HepG2 (cell line): ENCODE data around the gene REEP2. TPM values are rescaled to one million over a fixed set of nuclear protein-coding genes. Genes with fewer than 3 reads are reported as not detected.
A peak's percentile ranks its signal among the peaks of the same experiment; 100 is the strongest.

Experiments used
- FOXC1 ChIP-seq: sonication (generic); formaldehyde crosslinking; IDR thresholded peaks from 2 replicates; pipeline ENCODE4 v1.8.0; 2022; ENCODE audit warnings: mild to moderate bottlenecking, missing genetic modification reagents, borderline replicate concordance
- HNF4G ChIP-seq, 2 experiments: sonication (generic) in 1 of 2; formaldehyde crosslinking in 1 of 2; IDR thresholded peaks; 2 replicates each; pipeline versions ENCODE4 v1.4.0 to v1.6.1; 2011 to 2020; ENCODE audit warnings: borderline replicate concordance in 2 of 2, low read depth in 2 of 2, mild to moderate bottlenecking in 2 of 2, low read length in 1 of 2, missing genetic modification reagents in 1 of 2, moderate library complexity in 1 of 2
- KAT2B ChIP-seq: fragments of 150-350 bp; IDR thresholded peaks from 2 replicates; pipeline ENCODE4 v1.6.1; 2014; ENCODE audit warnings: low read depth, low read length, borderline replicate concordance
- KMT2A ChIP-seq: sonication (generic); formaldehyde crosslinking; IDR thresholded peaks from 2 replicates; pipeline ENCODE4 v1.4.0; 2020; ENCODE audit warnings: missing genetic modification reagents
- LCORL ChIP-seq, 2 experiments: fragments of 450-650 bp in 1 of 2; sonication (generic) in 1 of 2; formaldehyde crosslinking in 1 of 2; IDR thresholded peaks; 2 replicates each; pipeline versions ENCODE4 v1.5.0 to v1.6.1; 2017 to 2020; ENCODE audit warnings: antibody characterized with exemption in 1 of 2, missing genetic modification reagents in 1 of 2
- MAZ ChIP-seq, 2 experiments: sonication (generic) in 1 of 2; formaldehyde crosslinking in 1 of 2; IDR thresholded peaks; 2 replicates each; pipeline versions ENCODE4 v1.5.0 to v1.6.1; 2012 to 2020; ENCODE audit warnings: low read depth in 2 of 2, mild to moderate bottlenecking in 2 of 2, borderline replicate concordance in 1 of 2, improper control_type of control experiment in 1 of 2, low read length in 1 of 2, missing genetic modification reagents in 1 of 2, moderate library complexity in 1 of 2
- NFKB2 ChIP-seq: sonication (generic); formaldehyde crosslinking; IDR thresholded peaks from 2 replicates; pipeline ENCODE4 v1.4.0; 2020; ENCODE audit warnings: missing genetic modification reagents, borderline replicate concordance
- SALL1 ChIP-seq: sonication (generic); formaldehyde crosslinking; IDR thresholded peaks from 2 replicates; pipeline ENCODE4 v1.8.0; 2022; ENCODE audit warnings: mild to moderate bottlenecking, missing genetic modification reagents
- SOX5 ChIP-seq: IDR thresholded peaks from 2 replicates; pipeline ENCODE4 v1.6.1; 2016; ENCODE audit warnings: borderline replicate concordance
- UBTF ChIP-seq: sonication (generic); formaldehyde crosslinking; IDR thresholded peaks from 2 replicates; pipeline ENCODE4 v1.4.0; 2020; ENCODE audit warnings: mild to moderate bottlenecking, missing genetic modification reagents
- ZBTB20 ChIP-seq: sonication (generic); formaldehyde crosslinking; IDR thresholded peaks from 2 replicates; pipeline ENCODE4 v1.8.1; 2023; ENCODE audit warnings: missing genetic modification reagents, low read depth, mild to moderate bottlenecking, borderline replicate concordance
- ZNF230 ChIP-seq: sonication (generic); formaldehyde crosslinking; IDR thresholded peaks from 2 replicates; pipeline ENCODE4 v1.4.0; 2020; ENCODE audit warnings: mild to moderate bottlenecking, missing genetic modification reagents
- ZNF292 ChIP-seq: sonication (generic); formaldehyde crosslinking; IDR thresholded peaks from 2 replicates; pipeline ENCODE4 v1.8.1; 2022; ENCODE audit warnings: mild to moderate bottlenecking, low read depth, missing genetic modification reagents, borderline replicate concordance
- ZNF30 ChIP-seq: sonication (generic); formaldehyde crosslinking; IDR thresholded peaks from 2 replicates; pipeline ENCODE4 v1.5.0; 2020; ENCODE audit warnings: mild to moderate bottlenecking, missing genetic modification reagents
- ZNF567 ChIP-seq: sonication (generic); formaldehyde crosslinking; IDR thresholded peaks from 2 replicates; pipeline ENCODE4 v1.8.1; 2023; ENCODE audit warnings: mild to moderate bottlenecking, missing genetic modification reagents, borderline replicate concordance
- ZNF570 ChIP-seq: sonication (generic); formaldehyde crosslinking; IDR thresholded peaks from 2 replicates; pipeline ENCODE4 v1.4.0; 2020; ENCODE audit warnings: mild to moderate bottlenecking, missing genetic modification reagents, borderline replicate concordance
- ZNF672 ChIP-seq: sonication (generic); formaldehyde crosslinking; IDR thresholded peaks from 2 replicates; pipeline ENCODE4 v1.8.1; 2022; ENCODE audit warnings: missing genetic modification reagents
- ZNF746 ChIP-seq: sonication (generic); formaldehyde crosslinking; IDR thresholded peaks from 2 replicates; pipeline ENCODE4 v1.8.0; 2022; ENCODE audit warnings: mild to moderate bottlenecking, missing genetic modification reagents
- ZNF788 ChIP-seq: sonication (generic); formaldehyde crosslinking; IDR thresholded peaks from 2 replicates; pipeline ENCODE4 v1.5.0; 2020; ENCODE audit warnings: mild to moderate bottlenecking, missing genetic modification reagents, borderline replicate concordance
- polyA plus RNA-seq, 8 experiments: library from polyadenylated mRNA; depleted of rRNA in 3 of 8; stranded (reverse) in 7 of 8; unstranded in 1 of 8; fragments of >200 nt; fragmentation: Illumina TruSeq in 4 of 8; extraction: Trizol in 4 of 8; gene quantifications; 2 replicates each; pipeline versions ENCODE4 v1.2.1 to v1.2.3, GENCODE V29; 2011 to 2016; ENCODE audit warnings: low read depth in 4 of 8, missing spikeins in 1 of 8, mixed read lengths in 1 of 8; ENCODE audit not compliant: insufficient read depth in 1 of 8
- total RNA-seq, 5 experiments: library from RNA; depleted of rRNA; stranded (reverse); fragments of >200 nt; fragmentation: Illumina TruSeq; extraction: Trizol; gene quantifications; 2 replicates each; pipeline ENCODE4 v1.2.3, GENCODE V29; 2016; ENCODE audit warnings: low read depth in 1 of 5
- TF ChIP-seq, protein P1 (sequence below): IDR thresholded peaks from 2 replicates; pipeline ENCODE4 v1.6.1; 2016; ENCODE audit warnings: missing compliant biosample characterization, missing genetic modification reagents, borderline replicate concordance
- TF ChIP-seq, protein P2 (sequence below): sonication (generic); formaldehyde crosslinking; conservative IDR thresholded peaks from 2 replicates; pipeline ENCODE4 v1.4.0; 2020; ENCODE audit warnings: missing genetic modification reagents

REEP2 gene
- total and polyA plus RNA-seq, 2 of the 13 experiments (the other 11 are each of a cell fraction or from before 2014, with no cell fraction given), result 5.3 to 7.8 TPM

DNA sequence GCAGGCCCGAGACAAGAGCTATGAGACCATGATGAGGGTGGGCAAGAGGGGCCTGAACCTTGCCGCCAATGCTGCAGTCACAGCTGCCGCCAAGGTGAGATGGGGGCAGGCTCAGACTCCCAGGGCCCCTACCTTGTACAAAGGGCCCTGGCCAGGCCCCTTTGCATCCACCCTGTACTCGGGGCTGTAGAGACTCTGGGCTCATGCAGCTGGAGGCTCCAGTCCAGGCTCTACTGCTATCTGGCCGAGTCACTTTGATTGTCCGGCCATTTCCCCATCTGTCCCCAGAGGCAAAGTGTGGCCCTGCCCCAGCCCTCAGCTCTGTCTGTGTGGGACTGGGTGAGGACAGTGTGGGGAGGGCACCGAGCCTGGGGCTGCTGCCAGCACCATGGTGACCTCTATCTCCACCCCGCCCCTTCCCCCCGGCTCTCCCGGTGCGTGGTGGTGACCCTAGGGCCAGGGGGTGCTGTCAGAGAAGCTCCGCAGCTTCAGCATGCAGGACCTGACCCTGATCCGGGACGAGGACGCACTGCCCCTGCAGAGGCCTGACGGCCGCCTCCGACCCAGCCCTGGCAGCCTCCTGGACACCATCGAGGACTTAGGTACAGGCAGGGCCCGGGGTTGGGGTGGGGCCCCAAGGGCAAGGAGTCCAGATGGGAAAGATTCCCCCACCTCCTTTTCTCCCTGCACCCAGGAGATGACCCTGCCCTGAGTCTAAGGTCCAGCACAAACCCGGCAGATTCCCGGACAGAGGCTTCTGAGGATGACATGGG lies 6.1 kb downstream of the REEP2 start (continued):
- TF ChIP-seq MAZ (IDR thresholded peaks at IDR 0.05; ENCODE audit: borderline replicate concordance, low read depth, low read length) (no peak), MAZ (CRISPR knock-in tag; IDR thresholded peaks at IDR 0.05; ENCODE audit: low read depth) (peak; percentile 13; the same call in 1 of the 2 replicates), SOX5 (no peak), ZNF746 (no peak), KAT2B (no peak), ZNF788 (CRISPR knock-in tag) (0 out of 2 replicates have a peak, but pooled peaks have one; percentile 19), SALL1 (CRISPR knock-in tag) (0 out of 2 replicates have a peak, but pooled peaks have one; percentile 9), ZNF672 (CRISPR knock-in tag) (no peak), FOXC1 (CRISPR knock-in tag) (no peak), ZBTB20 (CRISPR knock-in tag) (no peak), ZNF292 (CRISPR knock-in tag) (peak; percentile 17; the same call in 1 of the 2 replicates), ZNF30 (CRISPR knock-in tag) (0 out of 2 replicates have a peak, but pooled peaks have one; percentile 39), KMT2A (CRISPR knock-in tag) (no peak), NFKB2 (CRISPR knock-in tag) (0 out of 2 replicates have a peak, but pooled peaks have one; percentile 25), LCORL (IDR thresholded peaks at IDR 0.05) (no peak), LCORL (CRISPR knock-in tag; IDR thresholded peaks at IDR 0.05) (peak; percentile 50; the same call in 1 of the 2 replicates), ZNF567 (CRISPR knock-in tag) (no peak), ZNF570 (CRISPR knock-in tag) (no peak), UBTF (0 out of 2 replicates have a peak, but pooled peaks have one; percentile 7), HNF4G (IDR thresholded peaks at IDR 0.05; ENCODE audit: borderline replicate concordance, low read depth, low read length) (peak; percentile 18; the same call in 1 of the 2 replicates), HNF4G (CRISPR knock-in tag; IDR thresholded peaks at IDR 0.05; ENCODE audit: borderline replicate concordance, low read depth) (no peak), ZNF230 (CRISPR knock-in tag) (no peak)
- TF ChIP-seq, protein P1, sequence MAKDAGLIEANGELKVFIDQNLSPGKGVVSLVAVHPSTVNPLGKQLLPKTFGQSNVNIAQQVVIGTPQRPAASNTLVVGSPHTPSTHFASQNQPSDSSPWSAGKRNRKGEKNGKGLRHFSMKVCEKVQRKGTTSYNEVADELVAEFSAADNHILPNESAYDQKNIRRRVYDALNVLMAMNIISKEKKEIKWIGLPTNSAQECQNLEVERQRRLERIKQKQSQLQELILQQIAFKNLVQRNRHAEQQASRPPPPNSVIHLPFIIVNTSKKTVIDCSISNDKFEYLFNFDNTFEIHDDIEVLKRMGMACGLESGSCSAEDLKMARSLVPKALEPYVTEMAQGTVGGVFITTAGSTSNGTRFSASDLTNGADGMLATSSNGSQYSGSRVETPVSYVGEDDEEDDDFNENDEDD (CRISPR knock-in tag), result no peak
- TF ChIP-seq, protein P2, sequence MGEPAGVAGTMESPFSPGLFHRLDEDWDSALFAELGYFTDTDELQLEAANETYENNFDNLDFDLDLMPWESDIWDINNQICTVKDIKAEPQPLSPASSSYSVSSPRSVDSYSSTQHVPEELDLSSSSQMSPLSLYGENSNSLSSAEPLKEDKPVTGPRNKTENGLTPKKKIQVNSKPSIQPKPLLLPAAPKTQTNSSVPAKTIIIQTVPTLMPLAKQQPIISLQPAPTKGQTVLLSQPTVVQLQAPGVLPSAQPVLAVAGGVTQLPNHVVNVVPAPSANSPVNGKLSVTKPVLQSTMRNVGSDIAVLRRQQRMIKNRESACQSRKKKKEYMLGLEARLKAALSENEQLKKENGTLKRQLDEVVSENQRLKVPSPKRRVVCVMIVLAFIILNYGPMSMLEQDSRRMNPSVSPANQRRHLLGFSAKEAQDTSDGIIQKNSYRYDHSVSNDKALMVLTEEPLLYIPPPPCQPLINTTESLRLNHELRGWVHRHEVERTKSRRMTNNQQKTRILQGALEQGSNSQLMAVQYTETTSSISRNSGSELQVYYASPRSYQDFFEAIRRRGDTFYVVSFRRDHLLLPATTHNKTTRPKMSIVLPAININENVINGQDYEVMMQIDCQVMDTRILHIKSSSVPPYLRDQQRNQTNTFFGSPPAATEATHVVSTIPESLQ (CRISPR knock-in tag), result no peak
